HG03060 (cell line): ENCODE measurements around the gene KSR2.
"Not testable (repeated sequence)": the region's sequence is repeated elsewhere in the genome, so short reads cannot be mapped to it uniquely, and the experiment has no call there.

Experiments used
- ATAC-seq: cut with Tn5 transposase; IDR thresholded peaks from one replicate; pipeline ENCODE4 v1.9.1; 2021; ENCODE audit warnings: low read depth, moderate number of reproducible peaks; ENCODE audit not compliant: unreplicated experiment

The KSR2 gene

GRCh38 chr12:117861691-117862090 is 107.1 kb downstream of the KSR2 start:
- ATAC-seq, result no peak

- not testable (repeated sequence) for ATAC-seq
Measured at GRCh38 chr12:117860787-117861290, 108.0 kb downstream of the KSR2 start.

- ATAC-seq, result no peak
Measured at GRCh38 chr12:117860111-117860510, 108.7 kb downstream of the KSR2 start.

GRCh38 chr12:117857632-117858612 is 110.9 kb downstream of the KSR2 start:
- no peak for ATAC-seq

GRCh38 chr12:117857139-117857538 is 111.7 kb downstream of the KSR2 start:
- not testable (repeated sequence) for ATAC-seq

- no peak for ATAC-seq
Measured at GRCh38 chr12:117855165-117855564, 113.6 kb downstream of the KSR2 start.

GRCh38 chr12:117854339-117855012 is 114.3 kb downstream of the KSR2 start:
- no peak for ATAC-seq

GRCh38 chr12:117853600-117853999 is 115.2 kb downstream of the KSR2 start:
- ATAC-seq, result no peak

- ATAC-seq, result no peak
Measured at GRCh38 chr12:117850048-117850447, 118.7 kb downstream of the KSR2 start.

- no peak for ATAC-seq
Measured at GRCh38 chr12:117847371-117847770, 121.4 kb downstream of the KSR2 start.

- no peak for ATAC-seq
Measured at GRCh38 chr12:117845271-117845904, 123.4 kb downstream of the KSR2 start.

GRCh38 chr12:117844114-117844830 is 124.5 kb downstream of the KSR2 start:
- ATAC-seq, result no peak

GRCh38 chr12:117842630-117843029 is 126.2 kb downstream of the KSR2 start:
- ATAC-seq, result no peak

- no peak for ATAC-seq
Measured at GRCh38 chr12:117842220-117842619, 126.6 kb downstream of the KSR2 start.

- ATAC-seq, result no peak
Measured at GRCh38 chr12:117837737-117838050, 131.1 kb downstream of the KSR2 start.

GRCh38 chr12:117836999-117837736 is 131.6 kb downstream of the KSR2 start:
- ATAC-seq, result no peak

- no peak for ATAC-seq
Measured at GRCh38 chr12:117836476-117836875, 132.3 kb downstream of the KSR2 start.

- ATAC-seq, result no peak
Measured at GRCh38 chr12:117835156-117835555, 133.6 kb downstream of the KSR2 start.
